GM10248 (cell line): ENCODE data around the gene DCBLD2.
A peak's percentile ranks its signal among the peaks of the same experiment; 100 is the strongest.

Experiments
- CTCF ChIA-PET: fragments of 300-600 bp; sonication (Branson Sonifier 250); formaldehyde crosslinking; extraction: SDS; loops from one replicate; lab custom pipeline; 2021; ENCODE audit warnings: antibody characterized with exemption; lab: Yijun Ruan, JAX
- POLR2A ChIA-PET: fragments of 350-650 bp; sonication (Branson Sonifier 250); formaldehyde crosslinking; extraction: SDS; loops from one replicate; lab custom pipeline; 2020; ENCODE audit warnings: antibody characterized with exemption; lab: Yijun Ruan, JAX
- DNase-seq: peaks from one replicate; pipeline ENCODE4 v3.0.0; 2012; ENCODE audit errors: extremely low spot score
- TF ChIP-seq, protein P1 (sequence below): IDR thresholded peaks from 2 replicates; pipeline ENCODE4 v1.5.1; 2012; ENCODE audit warnings: mild to moderate bottlenecking, low read depth; ENCODE audit errors: extremely low read depth, missing control alignments, control extremely low read depth

DCBLD2 gene

DNA sequence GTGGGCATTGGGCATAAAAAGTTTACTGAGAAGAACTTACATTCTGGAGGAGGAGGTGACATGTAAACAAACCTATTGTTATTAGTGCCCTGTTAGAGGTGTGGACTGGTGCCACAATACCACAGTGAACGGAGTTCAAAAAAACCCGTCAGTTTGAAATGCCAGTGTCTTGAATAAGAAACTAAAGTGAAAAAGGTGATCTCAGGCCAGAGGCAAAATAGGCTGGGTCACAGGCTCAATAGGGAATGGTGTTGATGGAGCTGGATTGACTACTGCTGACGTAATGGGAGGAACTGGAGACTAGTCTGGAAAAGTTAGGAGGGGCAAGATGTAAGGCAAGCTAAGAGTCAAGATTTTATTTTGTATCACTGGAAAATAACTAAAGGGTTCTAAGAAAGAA is 1.6 kb upstream of the DCBLD2 start:
- no peak for DNase-seq
- CTCF ChIA-PET, result interaction anchor here (1.3 kb wide), 1 partner anchor 16 kb away, joined by 4 read pairs; no protein-coding TSS in a partner anchor
- POLR2A ChIA-PET, result no interaction called here
- TF ChIP-seq, protein P1, sequence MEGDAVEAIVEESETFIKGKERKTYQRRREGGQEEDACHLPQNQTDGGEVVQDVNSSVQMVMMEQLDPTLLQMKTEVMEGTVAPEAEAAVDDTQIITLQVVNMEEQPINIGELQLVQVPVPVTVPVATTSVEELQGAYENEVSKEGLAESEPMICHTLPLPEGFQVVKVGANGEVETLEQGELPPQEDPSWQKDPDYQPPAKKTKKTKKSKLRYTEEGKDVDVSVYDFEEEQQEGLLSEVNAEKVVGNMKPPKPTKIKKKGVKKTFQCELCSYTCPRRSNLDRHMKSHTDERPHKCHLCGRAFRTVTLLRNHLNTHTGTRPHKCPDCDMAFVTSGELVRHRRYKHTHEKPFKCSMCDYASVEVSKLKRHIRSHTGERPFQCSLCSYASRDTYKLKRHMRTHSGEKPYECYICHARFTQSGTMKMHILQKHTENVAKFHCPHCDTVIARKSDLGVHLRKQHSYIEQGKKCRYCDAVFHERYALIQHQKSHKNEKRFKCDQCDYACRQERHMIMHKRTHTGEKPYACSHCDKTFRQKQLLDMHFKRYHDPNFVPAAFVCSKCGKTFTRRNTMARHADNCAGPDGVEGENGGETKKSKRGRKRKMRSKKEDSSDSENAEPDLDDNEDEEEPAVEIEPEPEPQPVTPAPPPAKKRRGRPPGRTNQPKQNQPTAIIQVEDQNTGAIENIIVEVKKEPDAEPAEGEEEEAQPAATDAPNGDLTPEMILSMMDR, result no peak

DNA sequence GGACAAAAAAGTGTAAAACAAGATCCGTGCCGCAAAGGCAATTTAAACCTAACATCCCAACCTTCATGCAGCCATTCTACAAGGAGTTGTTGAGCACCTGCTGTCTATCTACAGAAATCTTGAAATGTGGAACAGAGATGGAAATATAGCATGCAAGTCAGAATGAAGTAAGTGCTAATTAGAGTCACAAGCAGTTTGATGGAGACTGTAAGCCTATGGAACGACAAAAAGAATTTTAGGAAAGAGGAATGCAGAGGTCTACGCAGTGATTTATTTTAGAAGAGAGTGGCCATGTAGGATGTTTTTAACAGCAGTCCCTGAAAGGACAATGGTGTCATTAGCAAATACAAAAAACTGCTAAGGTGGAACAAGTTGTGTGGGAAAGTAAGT is 851 bp upstream of the DCBLD2 start:
- POLR2A ChIA-PET, result interaction anchor here (1.1 kb wide), 1 partner anchor 10 kb away, joined by 6 read pairs; no protein-coding TSS in a partner anchor
- TF ChIP-seq, protein P1, result peak; percentile 1
- DNase-seq, result no peak
- CTCF ChIA-PET, result interaction anchor here (0.6 to 1.5 kb wide), 5 partner anchors 14 to 596 kb away, joined by 3 to 7 read pairs (median 4); no protein-coding TSS in a partner anchor

DNA sequence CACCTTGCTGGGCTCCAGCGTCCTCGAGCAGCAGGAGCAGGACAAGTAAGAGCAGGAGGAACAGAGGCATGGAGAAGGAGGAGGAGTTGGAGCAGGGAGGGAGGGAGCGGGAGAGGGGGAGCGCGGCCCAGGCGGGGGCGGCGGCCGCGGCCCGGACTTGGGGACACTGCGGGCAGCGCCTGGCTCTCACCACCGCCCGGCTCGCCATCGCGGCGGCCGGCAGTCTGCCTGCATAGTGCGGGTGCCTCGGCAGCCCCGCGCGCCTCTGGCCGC is 440 bp downstream of the DCBLD2 start:
- TF ChIP-seq, protein P1, result no peak
- ChIA-PET CTCF (interaction anchor here (1.0 to 1.6 kb wide), 4 partner anchors 8 to 299 kb away, joined by 3 to 7 read pairs (median 5); no protein-coding TSS in a partner anchor), POLR2A (interaction anchor here (0.8 kb wide), 1 partner anchor 917 kb away, joined by 3 read pairs; the partner anchor contains the start of gene CMSS1)
- no peak for DNase-seq

DNA sequence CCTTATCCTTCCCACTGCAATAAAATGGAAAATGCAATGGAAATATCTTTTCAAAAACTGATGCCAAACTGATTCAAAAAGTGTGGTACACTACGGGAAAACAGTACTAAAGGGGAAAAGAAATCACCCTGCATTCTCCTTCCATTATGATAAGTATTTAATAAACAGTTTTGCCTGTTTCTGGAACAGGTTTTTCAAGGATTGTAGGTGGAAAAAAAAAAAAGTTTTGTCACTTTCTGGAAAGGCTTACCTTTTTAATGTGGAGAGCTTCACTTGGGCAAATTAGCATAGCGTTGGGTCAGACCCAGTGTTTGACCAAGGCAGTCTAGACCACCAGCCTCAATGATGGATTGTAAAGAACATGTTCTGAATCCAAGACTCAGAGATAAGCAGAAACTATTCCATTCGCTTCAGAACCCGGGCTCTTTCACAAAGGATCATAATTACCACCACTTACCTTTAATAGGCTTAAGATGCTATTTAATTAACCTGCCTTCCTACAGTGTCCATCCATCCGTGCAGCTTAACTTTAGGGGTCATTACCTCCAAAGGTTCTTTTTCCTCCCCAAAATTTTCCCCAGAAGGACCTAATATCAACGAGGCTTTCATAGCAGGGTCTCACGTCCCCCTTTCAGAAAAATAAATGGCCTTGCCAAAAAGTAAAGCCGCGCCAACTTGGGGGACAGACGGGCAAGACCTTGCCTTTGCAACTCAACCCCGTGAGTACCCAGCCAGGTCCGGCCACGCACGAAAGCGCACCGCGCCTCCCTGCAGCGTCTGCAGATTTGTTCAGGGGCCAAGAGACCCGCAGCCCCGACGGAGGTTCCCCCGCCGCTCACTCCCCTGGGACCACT is 1.0 kb downstream of the DCBLD2 start:
- CTCF ChIA-PET, result interaction anchor here (1.0 to 1.6 kb wide), 2 partner anchors 8 to 10 kb away, joined by 3 to 5 read pairs; no protein-coding TSS in a partner anchor
- no peak for DNase-seq
- TF ChIP-seq, protein P1, result no peak
- POLR2A ChIA-PET, result no interaction called here

DNA sequence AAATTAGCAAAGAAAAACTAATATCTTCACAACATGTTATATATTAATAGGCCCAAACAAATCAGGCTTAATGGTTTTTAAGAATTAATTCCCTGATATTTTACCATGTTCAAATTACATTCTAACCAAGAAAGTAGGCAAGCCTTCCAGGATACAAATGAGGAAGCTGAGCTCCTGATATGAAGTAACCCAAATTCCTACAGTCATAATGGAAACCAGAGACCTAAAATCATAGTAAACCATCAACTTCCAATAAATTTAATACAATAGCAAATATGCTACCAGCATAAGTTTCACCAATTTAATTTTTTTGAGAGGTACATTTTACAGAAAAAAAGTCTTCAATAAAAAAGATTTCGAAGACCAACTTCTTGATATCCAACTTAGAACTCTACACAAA is 3.8 kb downstream of the DCBLD2 start:
- ChIA-PET POLR2A (no interaction called here), CTCF (interaction anchor here (1.4 kb wide), 1 partner anchor 1179 kb away, joined by 4 read pairs; no protein-coding TSS in a partner anchor)
- TF ChIP-seq, protein P1, result no peak
- no peak for DNase-seq

DNA sequence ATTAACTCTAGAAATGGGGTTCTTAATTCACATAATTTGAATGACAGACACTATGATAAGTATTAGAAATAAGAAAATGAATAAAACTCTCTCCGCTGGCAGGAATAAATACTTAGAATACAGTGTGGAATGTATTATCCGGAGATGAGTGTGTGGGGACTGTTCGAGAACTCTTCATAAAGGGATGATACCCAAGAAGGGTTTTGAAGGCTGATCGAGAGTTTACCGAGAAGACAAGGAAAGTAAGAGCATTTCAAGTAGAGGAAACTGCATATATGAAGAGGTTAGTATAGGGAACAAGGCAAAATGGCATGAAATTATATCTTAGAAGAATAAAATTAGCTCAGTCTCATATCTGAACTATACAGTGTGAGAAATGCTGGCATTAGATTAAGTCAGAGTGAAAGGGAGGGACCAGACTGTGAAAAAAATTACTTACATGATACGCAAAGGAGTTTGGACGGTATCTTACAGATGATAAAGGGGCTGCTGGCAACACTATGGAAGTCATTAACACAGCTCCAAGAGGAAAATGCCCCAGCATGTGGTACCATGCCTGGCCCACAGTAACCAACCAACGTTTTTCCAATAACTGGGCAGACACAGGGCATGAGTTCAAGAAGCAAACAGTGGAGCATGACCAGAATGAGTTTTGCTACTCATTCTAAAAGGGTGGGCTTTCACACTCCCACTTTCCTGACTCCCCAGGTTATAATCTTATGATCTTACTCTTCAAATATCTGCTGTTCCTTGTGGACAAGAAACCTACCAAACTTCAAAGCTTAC is 6.5 kb downstream of the DCBLD2 start:
- TF ChIP-seq, protein P1, result no peak
- CTCF ChIA-PET, result interaction anchor here (1.3 kb wide), 1 partner anchor 15 kb away, joined by 3 read pairs; no protein-coding TSS in a partner anchor
- DNase-seq, result no peak
- POLR2A ChIA-PET, result no interaction called here
